GM18505 (cell line): ENCODE measurements around the gene TADA2A.

Source experiments
- ATAC-seq: cut with Tn5 transposase; IDR thresholded peaks from one replicate; pipeline ENCODE4 v1.9.1; 2021; ENCODE audit not compliant: unreplicated experiment
- POLR2A ChIP-seq: IDR thresholded peaks from 4 replicates; pipeline ENCODE4 v1.6.1; 2011; ENCODE audit warnings: borderline replicate concordance; ENCODE audit not compliant: insufficient read depth, insufficient read length; ENCODE audit errors: extremely low read depth

TADA2A gene

DNA sequence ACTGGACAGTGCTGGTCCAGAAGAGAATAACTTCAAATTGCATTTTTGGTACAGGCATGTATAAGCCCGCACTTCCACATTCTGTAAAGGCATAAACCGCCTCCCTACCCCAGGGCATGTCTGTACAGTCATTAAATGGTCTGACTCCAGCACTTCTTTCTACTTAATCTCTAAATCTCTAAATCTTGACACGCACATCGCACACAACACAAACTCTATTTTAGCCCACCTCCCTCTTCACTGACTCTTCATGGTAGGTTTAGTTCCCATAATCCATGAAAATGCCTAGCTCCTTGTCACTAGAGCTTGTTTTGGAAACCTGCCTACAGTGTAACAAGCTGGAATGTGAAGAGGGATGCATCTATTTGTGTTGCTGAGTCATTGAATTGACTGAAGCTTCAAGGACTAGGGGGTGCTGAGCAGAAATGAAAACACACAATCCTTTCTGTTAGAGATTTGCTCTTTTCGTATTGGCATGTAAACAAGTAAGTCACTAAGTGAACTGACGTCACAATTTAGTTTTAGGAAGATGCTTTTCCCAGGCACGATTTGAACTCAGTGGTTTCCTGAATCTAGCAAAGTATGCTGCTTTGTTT is 81.4 kb downstream of the TADA2A start:
- ATAC-seq = no peak
- TF ChIP-seq POLR2A = no peak

DNA sequence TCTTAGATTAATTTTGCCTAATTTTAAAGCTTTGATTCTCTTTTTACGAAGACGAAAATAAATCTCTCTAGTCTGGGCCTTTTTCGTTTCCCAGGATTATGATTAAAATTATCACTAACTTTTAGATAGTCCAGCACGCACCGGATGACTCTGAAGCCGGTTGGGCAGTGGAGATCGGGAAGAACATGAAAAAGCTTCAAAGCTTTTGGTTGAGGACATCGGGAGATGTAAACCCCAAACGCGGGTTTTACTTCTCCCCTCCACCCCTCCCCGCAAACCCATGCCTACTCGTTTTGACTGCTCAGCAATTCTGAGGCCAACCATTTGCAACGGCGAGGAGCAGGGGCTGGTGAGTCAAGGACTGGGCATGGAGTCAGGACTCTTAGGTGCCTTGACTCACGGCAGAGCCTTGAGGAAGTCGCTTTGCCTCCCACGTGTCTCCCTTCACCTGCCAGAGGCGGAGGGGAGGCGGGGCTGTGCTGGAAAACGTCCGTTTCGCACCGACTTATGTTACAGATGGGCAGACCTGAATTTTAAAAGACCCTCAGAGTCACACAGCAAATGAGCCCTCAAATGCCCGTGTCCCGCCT is 82.0 kb downstream of the TADA2A start:
- ATAC-seq = peak; percentile 12
- no peak for TF ChIP-seq POLR2A

DNA sequence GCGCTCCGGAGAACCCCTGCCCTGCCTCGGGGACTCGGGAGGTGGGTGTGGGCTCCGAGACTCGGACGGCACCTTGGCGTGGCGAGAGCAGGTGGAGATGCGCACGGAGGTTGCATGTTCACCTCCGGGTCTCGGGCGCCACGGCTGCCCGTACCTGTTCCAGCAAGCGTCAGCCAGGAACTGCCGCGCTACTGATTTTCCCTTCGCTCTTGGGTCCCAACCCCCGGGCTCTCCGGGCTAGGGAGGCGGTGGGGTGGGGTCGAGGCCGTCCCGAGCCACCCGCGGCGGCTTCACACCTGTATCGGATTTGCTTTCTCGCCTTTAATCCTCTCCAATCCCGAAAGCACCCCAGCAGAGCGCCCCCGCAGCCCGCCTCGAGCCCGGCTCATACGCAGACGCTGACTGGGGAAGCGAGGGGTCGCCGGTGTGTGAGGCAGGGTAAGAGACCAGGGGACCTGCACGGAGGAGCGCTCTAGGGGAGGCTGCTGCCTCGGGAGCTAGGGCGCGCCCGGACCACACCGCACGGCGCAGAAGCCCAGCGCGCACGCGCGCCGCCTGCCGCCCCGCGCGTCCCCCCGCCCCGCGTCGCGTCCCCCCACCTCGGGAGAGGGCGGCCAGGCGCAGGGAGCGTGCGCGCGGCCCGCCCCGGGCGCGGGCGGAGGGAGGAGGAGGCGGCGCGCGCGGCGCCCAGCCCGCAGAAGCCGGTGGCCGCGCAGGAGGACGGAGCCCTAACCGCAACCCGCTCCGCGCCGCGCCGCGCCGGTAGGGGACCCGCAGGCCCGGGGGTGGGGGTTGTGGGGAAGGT is 82.7 kb downstream of the TADA2A start, which contains the start of gene DUSP14:
TSS of gene DUSP14 (plus strand) at position 695 of the 805 bp plus-strand sequence. CDS start 22,382 bp downstream, outside the sequence.
- peak; percentile 77 for TF ChIP-seq POLR2A
- peak; percentile 67 for ATAC-seq

DNA sequence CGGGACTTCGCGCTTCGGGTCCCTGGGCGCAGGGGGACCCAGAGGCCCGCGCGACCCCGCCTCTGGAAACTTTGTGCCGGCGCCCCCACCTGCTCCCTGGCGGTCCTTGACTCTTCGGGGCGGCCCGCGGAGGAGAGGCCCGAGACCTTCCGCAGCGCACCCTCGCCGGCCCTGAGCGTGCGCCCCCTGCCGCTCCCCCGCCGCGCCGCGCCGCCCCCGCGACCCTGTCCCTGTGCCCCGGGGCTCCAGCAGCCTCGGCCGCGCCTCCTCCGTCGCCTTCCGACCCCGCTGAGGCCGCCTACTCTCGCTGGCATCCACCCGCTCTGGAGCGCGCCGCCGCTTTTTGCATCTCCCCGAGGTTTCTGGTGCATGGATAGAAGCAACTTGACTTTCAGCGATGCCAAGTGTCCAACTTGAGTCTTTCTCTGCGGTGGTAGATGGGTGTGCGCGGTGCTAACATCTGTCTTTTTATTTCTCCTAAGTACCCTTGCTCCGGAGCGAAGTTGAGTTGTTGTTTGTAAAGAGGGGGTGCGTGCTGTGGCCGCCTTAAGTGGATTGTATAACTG is 83.4 kb downstream of the TADA2A start:
- peak; percentile 53 for ATAC-seq

DNA sequence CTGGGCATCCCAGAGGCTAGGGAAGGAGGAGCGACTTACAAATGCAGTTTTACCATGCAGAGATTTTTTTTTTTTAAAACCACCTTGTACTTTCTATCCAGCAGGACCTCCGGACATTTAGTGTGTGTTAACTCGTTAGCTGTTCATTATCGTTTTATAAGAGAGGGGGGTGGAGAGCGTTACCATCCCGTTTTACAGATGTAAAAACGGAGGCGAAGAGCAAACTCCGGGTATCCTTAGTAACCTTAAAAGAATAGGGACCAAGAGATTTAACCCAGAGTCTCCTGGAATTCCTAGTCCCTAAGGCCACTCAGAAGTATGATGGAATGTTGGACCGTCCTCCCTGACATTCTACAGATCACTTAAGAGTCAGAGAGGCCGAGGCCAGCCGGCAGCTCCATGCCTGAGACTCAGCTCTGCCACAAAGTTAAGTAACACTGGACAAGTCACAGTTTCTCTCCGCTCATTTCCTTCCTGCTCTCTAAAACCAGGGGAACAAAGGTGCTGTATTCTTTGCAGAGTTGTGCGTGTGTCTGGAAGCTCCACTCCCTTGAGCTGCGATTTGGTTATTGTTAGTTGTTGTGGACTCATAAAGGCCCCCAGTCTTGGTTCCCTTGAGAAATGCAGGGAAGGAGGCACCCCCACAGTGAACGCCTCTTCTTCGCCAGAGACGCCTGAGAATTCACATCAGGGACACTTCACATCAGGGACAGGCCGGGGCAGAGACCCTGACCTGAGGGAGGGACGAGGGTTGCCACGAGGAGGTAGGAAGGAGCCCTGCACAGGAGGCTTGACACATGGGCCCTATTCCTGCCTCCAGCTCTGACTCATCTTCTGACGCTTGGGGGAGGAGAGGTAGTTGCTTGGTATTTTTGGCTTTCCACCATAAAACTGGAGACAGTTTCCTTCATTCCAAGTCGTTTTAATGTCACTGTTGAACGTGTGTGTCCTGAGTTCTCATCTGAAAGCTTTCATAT is 84.2 kb downstream of the TADA2A start:
- no peak for ATAC-seq
- TF ChIP-seq POLR2A = peak; percentile 36

More for the DNA sequence above, 83.4 kb downstream of the TADA2A start:
- no peak for TF ChIP-seq POLR2A

- no peak for TF ChIP-seq POLR2A
Observed at GRCh38 chr17:37492167-37492566, 85.5 kb downstream of the TADA2A start.

GRCh38 chr17:37493249-37494027 is 86.8 kb downstream of the TADA2A start:
- no peak for ATAC-seq

More at GRCh38 chr17:37492167-37492566, 85.5 kb downstream of the TADA2A start:
- no peak for ATAC-seq

DNA sequence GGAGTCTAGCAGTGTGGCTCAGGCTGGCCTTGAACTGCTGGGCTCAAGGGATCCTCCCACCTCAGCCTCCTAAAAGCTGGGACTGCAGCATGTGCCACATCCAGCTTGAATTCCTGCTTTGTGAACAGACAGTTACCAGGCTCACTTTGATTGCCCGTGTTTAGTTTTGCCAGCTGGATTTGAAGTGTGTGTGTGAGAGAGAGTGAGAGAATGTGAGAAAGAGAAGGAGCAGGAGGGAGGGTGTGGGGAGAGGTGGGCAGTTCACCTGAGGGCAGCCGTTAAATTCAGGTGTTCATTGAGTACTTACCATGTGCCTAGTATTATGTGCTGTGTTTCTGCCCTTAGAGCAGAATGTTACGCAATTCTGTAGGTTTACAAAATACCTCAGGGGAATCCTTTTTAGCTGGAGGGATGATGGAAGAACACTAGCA is 87.7 kb downstream of the TADA2A start:
- ATAC-seq = no peak
- TF ChIP-seq POLR2A = no peak

More at GRCh38 chr17:37493249-37494027, 86.8 kb downstream of the TADA2A start:
- no peak for TF ChIP-seq POLR2A

GRCh38 chr17:37494971-37495370 is 88.3 kb downstream of the TADA2A start:
- ATAC-seq = no peak
- TF ChIP-seq POLR2A = no peak

DNA sequence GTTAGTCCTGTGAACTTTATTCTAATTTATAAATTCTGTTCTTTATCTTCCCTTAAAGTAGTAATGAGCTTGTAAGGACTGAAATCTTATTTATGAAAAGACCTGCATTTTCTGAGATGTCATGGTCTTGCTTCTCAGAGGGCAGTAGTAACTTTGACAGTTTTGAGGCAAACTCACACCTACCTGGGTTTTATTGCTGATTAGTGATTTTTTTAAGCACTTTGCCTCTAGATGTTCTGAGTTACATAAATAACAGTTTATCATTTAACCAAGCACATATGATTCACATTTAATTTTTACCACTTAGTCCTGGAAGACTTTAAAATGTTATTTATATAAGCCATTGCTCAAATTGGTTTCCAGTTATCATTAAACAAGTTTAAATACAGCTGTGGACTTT is 93.7 kb downstream of the TADA2A start:
- no peak for TF ChIP-seq POLR2A
- no peak for ATAC-seq

GRCh38 chr17:37502009-37502936 is 95.6 kb downstream of the TADA2A start:
- no peak for ATAC-seq
- TF ChIP-seq POLR2A = no peak

GRCh38 chr17:37503148-37503547 is 96.5 kb downstream of the TADA2A start:
- ATAC-seq = no peak
- no peak for TF ChIP-seq POLR2A
